HUES6 (cell line): ENCODE results near the gene FBXO8.

ENCODE experiments used
- H3K27ac ChIP-seq: 2 replicates; pipeline ENCODE4 v1.7.0; 2013; ENCODE audit warnings: low read depth, mild to moderate bottlenecking, low read length, inconsistent platforms
- H3K27me3 ChIP-seq: 2 replicates; pipeline ENCODE4 v1.6.1; 2013; ENCODE audit warnings: low read length; ENCODE audit not compliant: control insufficient read depth, insufficient read depth
- H3K36me3 ChIP-seq: 2 replicates; pipeline ENCODE4 v1.6.1; 2013; ENCODE audit warnings: low read length; ENCODE audit not compliant: control insufficient read depth, insufficient read depth
- H3K4me1 ChIP-seq: 2 replicates; pipeline ENCODE4 v1.6.1; 2013; ENCODE audit warnings: low read length; ENCODE audit not compliant: control insufficient read depth, insufficient read depth
- H3K4me3 ChIP-seq: 2 replicates; pipeline ENCODE4 v1.5.1; 2013; ENCODE audit warnings: low read depth, low read length
- H3K9ac ChIP-seq: one replicate; pipeline ENCODE4 v1.6.1; 2013; ENCODE audit warnings: mild to moderate bottlenecking, low read length
- H3K9me3 ChIP-seq: 2 replicates; pipeline ENCODE4 v1.6.1; 2013; ENCODE audit warnings: low read depth, low read length; ENCODE audit not compliant: control insufficient read depth, insufficient read depth

The FBXO8 gene

GRCh38 chr4:174209341-174209740, 74.1 kb downstream of the FBXO8 start:
- Histone ChIP-seq H3K4me3 (no peak overlapping the region), H3K9me3 (no peaks in the 10 kb centered on the region), H3K36me3 (no peaks in the 10 kb centered on the region), H3K9ac (no peak overlapping the region), H3K4me1 (peaks cover 15% of the 10 kb centered on the region), H3K27ac (no peak overlapping the region), H3K27me3 (peaks cover 69% of the 10 kb centered on the region)

- Histone ChIP-seq H3K9ac (no peak overlapping the region), H3K36me3 (no peaks in the 10 kb centered on the region), H3K9me3 (no peaks in the 10 kb centered on the region), H3K4me3 (no peak overlapping the region), H3K4me1 (peaks cover 7% of the 10 kb centered on the region), H3K27ac (no peak overlapping the region), H3K27me3 (peaks cover 49% of the 10 kb centered on the region)
These were observed 76.1 kb downstream of the FBXO8 start for GRCh38 chr4:174207367-174207766.

GRCh38 chr4:174204164-174204831, 79.2 kb downstream of the FBXO8 start:
- H3K4me3 ChIP-seq = no peak overlapping the region
- H3K27ac ChIP-seq = no peak overlapping the region
- H3K4me1 ChIP-seq = no peaks in the 10 kb centered on the region
- H3K9ac ChIP-seq = no peak overlapping the region
- H3K27me3 ChIP-seq = peaks cover 22% of the 10 kb centered on the region; the same call in 1 of the 2 replicates
- no peaks in the 10 kb centered on the region for H3K36me3 ChIP-seq
- no peaks in the 10 kb centered on the region for H3K9me3 ChIP-seq

- no peak overlapping the region for H3K9ac ChIP-seq
- H3K4me1 ChIP-seq = no peaks in the 10 kb centered on the region
- no peak overlapping the region for H3K4me3 ChIP-seq
- H3K27me3 ChIP-seq = peaks cover 9% of the 10 kb centered on the region; the same call in 1 of the 2 replicates
- no peaks in the 10 kb centered on the region for H3K9me3 ChIP-seq
- no peak overlapping the region for H3K27ac ChIP-seq
- H3K36me3 ChIP-seq = no peaks in the 10 kb centered on the region
These were observed 81.6 kb downstream of the FBXO8 start for GRCh38 chr4:174201871-174202270.

- Histone ChIP-seq H3K36me3 (no peaks in the 10 kb centered on the region), H3K27me3 (peaks cover under 1% of the 10 kb centered on the region; the same call in 1 of the 2 replicates), H3K9ac (no peak overlapping the region), H3K4me3 (no peak overlapping the region), H3K27ac (no peak overlapping the region), H3K4me1 (no peaks in the 10 kb centered on the region), H3K9me3 (no peaks in the 10 kb centered on the region)
These were observed 83.7 kb downstream of the FBXO8 start for GRCh38 chr4:174199735-174200134.

GRCh38 chr4:174198828-174199227, 84.6 kb downstream of the FBXO8 start:
- H3K9ac ChIP-seq = no peak overlapping the region
- no peaks in the 10 kb centered on the region for H3K27me3 ChIP-seq
- no peak overlapping the region for H3K27ac ChIP-seq
- no peak overlapping the region for H3K4me3 ChIP-seq
- H3K4me1 ChIP-seq = no peaks in the 10 kb centered on the region
- H3K9me3 ChIP-seq = no peaks in the 10 kb centered on the region
- H3K36me3 ChIP-seq = no peaks in the 10 kb centered on the region

- Histone ChIP-seq H3K4me1 (no peaks in the 10 kb centered on the region), H3K27ac (no peak overlapping the region), H3K4me3 (no peak overlapping the region), H3K9ac (no peak overlapping the region), H3K27me3 (no peaks in the 10 kb centered on the region), H3K9me3 (no peaks in the 10 kb centered on the region), H3K36me3 (no peaks in the 10 kb centered on the region)
These were observed 85.1 kb downstream of the FBXO8 start for GRCh38 chr4:174198396-174198795.

GRCh38 chr4:174193438-174194374, 89.8 kb downstream of the FBXO8 start:
- H3K4me1 ChIP-seq = no peaks in the 10 kb centered on the region
- H3K9ac ChIP-seq = no peak overlapping the region
- H3K27me3 ChIP-seq = no peaks in the 10 kb centered on the region; the same call in 1 of the 2 replicates
- H3K4me3 ChIP-seq = no peak overlapping the region
- H3K9me3 ChIP-seq = no peaks in the 10 kb centered on the region
- H3K27ac ChIP-seq = no peak overlapping the region
- no peaks in the 10 kb centered on the region for H3K36me3 ChIP-seq

GRCh38 chr4:174192943-174193342, 90.5 kb downstream of the FBXO8 start:
- H3K9me3 ChIP-seq = no peaks in the 10 kb centered on the region
- no peak overlapping the region for H3K27ac ChIP-seq
- no peaks in the 10 kb centered on the region; the same call in 1 of the 2 replicates for H3K27me3 ChIP-seq
- H3K4me1 ChIP-seq = no peaks in the 10 kb centered on the region
- no peak overlapping the region for H3K4me3 ChIP-seq
- H3K36me3 ChIP-seq = no peaks in the 10 kb centered on the region
- no peak overlapping the region for H3K9ac ChIP-seq

GRCh38 chr4:174190832-174191500, 92.5 kb downstream of the FBXO8 start:
- Histone ChIP-seq H3K27me3 (no peaks in the 10 kb centered on the region; the same call in 1 of the 2 replicates), H3K27ac (no peak overlapping the region), H3K4me1 (no peaks in the 10 kb centered on the region), H3K36me3 (no peaks in the 10 kb centered on the region), H3K4me3 (no peak overlapping the region), H3K9me3 (no peaks in the 10 kb centered on the region), H3K9ac (no peak overlapping the region)
